WTC11 (cell line): ENCODE measurements around the gene MRPS10. TPM values are rescaled to one million over a fixed set of nuclear protein-coding genes. Genes with fewer than 3 reads are reported as not detected.

Experiments
- ATAC-seq: fragments of 200-7000 bp; cut with Tn5 transposase; 2 replicates; pipeline ENCODE4 v1.10.0; 2021; ENCODE audit warnings: mild to moderate bottlenecking, moderate library complexity
- CTCF ChIA-PET: fragments of 300-600 bp; sonication (Branson Sonifier 250); formaldehyde crosslinking; loops from one replicate; lab custom pipeline; 2021; ENCODE audit warnings: antibody characterized with exemption; lab: Charles Lee
- POLR2A ChIA-PET: fragments of 350-600 bp; sonication (Branson Sonifier 250); formaldehyde crosslinking; loops from one replicate; lab custom pipeline; 2021; ENCODE audit warnings: antibody characterized with exemption; lab: Charles Lee
- DNase-seq: peaks from one replicate; pipeline ENCODE4 v3.0.0; 2021; ENCODE audit warnings: low spot score
- H3K27ac Mint-ChIP-seq: 2 replicates; pipeline ENCODE4 v1.8.0; 2021; ENCODE audit warnings: mixed read lengths
- H3K27me3 Mint-ChIP-seq: 2 replicates; pipeline ENCODE4 v1.8.0; 2021; ENCODE audit warnings: low read depth, mild to moderate bottlenecking, moderate library complexity, mixed read lengths
- H3K36me3 Mint-ChIP-seq: 2 replicates; pipeline ENCODE4 v1.8.0; 2021; ENCODE audit warnings: mixed read lengths
- H3K4me1 Mint-ChIP-seq: 2 replicates; pipeline ENCODE4 v1.8.0; 2022; ENCODE audit warnings: mixed read lengths
- H3K4me3 Mint-ChIP-seq: 2 replicates; pipeline ENCODE4 v1.8.0; 2021; ENCODE audit warnings: mild to moderate bottlenecking, moderate library complexity, mixed read lengths
- H3K9me3 Mint-ChIP-seq: 2 replicates; pipeline ENCODE4 v1.8.0; 2021; ENCODE audit warnings: mixed read lengths
- ARID4B ChIP-seq: sonication (generic); formaldehyde crosslinking; IDR thresholded peaks from 2 replicates; pipeline ENCODE4 v1.8.0; 2023; ENCODE audit warnings: missing genetic modification reagents, mild to moderate bottlenecking, borderline replicate concordance
- ATF1 ChIP-seq: sonication (generic); formaldehyde crosslinking; IDR thresholded peaks from 2 replicates; pipeline ENCODE4 v1.8.1; 2023; ENCODE audit warnings: mild to moderate bottlenecking, moderate library complexity, missing genetic modification reagents
- CREB1 ChIP-seq: sonication (generic); formaldehyde crosslinking; IDR thresholded peaks from 2 replicates; pipeline ENCODE4 v1.8.0; 2023; ENCODE audit warnings: mild to moderate bottlenecking, missing genetic modification reagents
- CREM ChIP-seq: sonication (generic); formaldehyde crosslinking; IDR thresholded peaks from 2 replicates; pipeline ENCODE4 v1.8.1; 2022; ENCODE audit warnings: mild to moderate bottlenecking, missing genetic modification reagents, moderate library complexity
- CTCF ChIP-seq: fragments of 200-600 bp; IDR thresholded peaks from 2 replicates; pipeline ENCODE4 v1.8.0; 2022; ENCODE audit warnings: antibody characterized with exemption
- EMX1 ChIP-seq: fragments of 250-450 bp; sonication (Bioruptor Pico); IDR thresholded peaks from 2 replicates; pipeline ENCODE4 v1.8.0; 2021; ENCODE audit warnings: mild to moderate bottlenecking
- ERG ChIP-seq: fragments of 250-450 bp; sonication (Bioruptor Pico); IDR thresholded peaks from 2 replicates; pipeline ENCODE4 v1.8.0; 2021; ENCODE audit warnings: mild to moderate bottlenecking
- FOXP1 ChIP-seq: sonication (generic); formaldehyde crosslinking; IDR thresholded peaks from 2 replicates; pipeline ENCODE4 v1.8.0; 2022; ENCODE audit warnings: missing genetic modification reagents, mild to moderate bottlenecking, moderate library complexity, borderline replicate concordance
- GABPB1 ChIP-seq: sonication (generic); formaldehyde crosslinking; IDR thresholded peaks from 2 replicates; pipeline ENCODE4 v1.8.1; 2023; ENCODE audit warnings: mild to moderate bottlenecking, missing genetic modification reagents
- GRHL2 ChIP-seq: fragments of 250-450 bp; sonication (Bioruptor Pico); IDR thresholded peaks from 2 replicates; pipeline ENCODE4 v1.8.0; 2022; ENCODE audit warnings: mild to moderate bottlenecking, moderate library complexity; ENCODE audit not compliant: insufficient replicate concordance, severe bottlenecking
- IRF1 ChIP-seq: sonication (generic); formaldehyde crosslinking; IDR thresholded peaks from 2 replicates; pipeline ENCODE4 v1.8.0; 2023; ENCODE audit warnings: missing genetic modification reagents
- IRF2 ChIP-seq: sonication (generic); formaldehyde crosslinking; IDR thresholded peaks from 2 replicates; pipeline ENCODE4 v1.8.0; 2022; ENCODE audit warnings: low read depth, missing genetic modification reagents, borderline replicate concordance
- KAT7 ChIP-seq: sonication (generic); formaldehyde crosslinking; IDR thresholded peaks from 2 replicates; pipeline ENCODE4 v1.8.1; 2023; ENCODE audit warnings: missing genetic modification reagents, mild to moderate bottlenecking, borderline replicate concordance
- SOX15 ChIP-seq: fragments of 250-450 bp; sonication (Bioruptor Pico); IDR thresholded peaks from 2 replicates; pipeline ENCODE4 v1.9.0; 2021; ENCODE audit warnings: mild to moderate bottlenecking
- TCF7 ChIP-seq: sonication (generic); formaldehyde crosslinking; IDR thresholded peaks from 2 replicates; pipeline ENCODE4 v1.8.0; 2022; ENCODE audit warnings: mild to moderate bottlenecking, low read depth, missing genetic modification reagents, moderate library complexity
- TEAD4 ChIP-seq: sonication (generic); formaldehyde crosslinking; IDR thresholded peaks from 2 replicates; pipeline ENCODE4 v1.8.0; 2022; ENCODE audit warnings: mild to moderate bottlenecking, missing genetic modification reagents
- ZNF121 ChIP-seq: sonication (generic); formaldehyde crosslinking; IDR thresholded peaks from 2 replicates; pipeline ENCODE4 v1.8.0; 2023; ENCODE audit warnings: missing genetic modification reagents
- total RNA-seq: library from RNA; stranded (reverse); gene quantifications from 3 replicates; pipeline ENCODE4 v1.2.3, GENCODE V29; 2021
- TF ChIP-seq, protein P1 (sequence below): sonication (generic); formaldehyde crosslinking; IDR thresholded peaks from 2 replicates; pipeline ENCODE4 v1.8.1; 2023; ENCODE audit warnings: mild to moderate bottlenecking, missing genetic modification reagents, moderate library complexity
- TF ChIP-seq, protein P2 (sequence below): fragments of 250-450 bp; sonication (Bioruptor Pico); conservative IDR thresholded peaks from 2 replicates; pipeline ENCODE4 v1.9.0; 2021; ENCODE audit warnings: mild to moderate bottlenecking
- TF ChIP-seq, protein P3 (sequence below): sonication (generic); formaldehyde crosslinking; IDR thresholded peaks from 2 replicates; pipeline ENCODE4 v1.8.1; 2022; ENCODE audit warnings: missing genetic modification reagents, borderline replicate concordance

Gene MRPS10
- total RNA-seq, 1 experiment from 2014 or later, result 31.3 TPM

DNA sequence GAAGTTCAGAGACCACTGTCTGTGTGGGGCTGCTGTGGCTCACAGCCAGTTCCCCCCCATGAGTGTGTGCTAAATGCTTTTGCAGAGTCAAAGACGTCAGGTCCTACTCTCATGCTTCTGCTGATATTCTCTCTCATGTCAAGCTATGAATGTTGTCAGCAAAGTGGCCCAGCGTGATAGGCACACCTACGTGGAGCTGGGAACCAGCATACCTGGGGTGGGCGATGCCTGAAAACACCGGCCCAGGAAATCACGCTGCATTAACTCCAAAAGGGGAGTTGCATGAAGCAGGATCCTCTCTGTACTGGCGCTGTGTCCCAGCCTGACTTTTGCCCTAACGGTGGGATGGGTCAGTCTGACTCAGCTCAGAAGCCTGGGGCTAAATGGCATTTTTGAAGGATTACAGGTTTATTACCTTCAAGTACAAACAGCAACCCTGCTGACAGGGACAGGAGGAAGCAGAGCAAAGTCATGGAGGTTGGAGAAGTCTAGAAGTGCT is 9.0 kb upstream of the MRPS10 start:
- no peak for DNase-seq
- peak overlapping the region; percentile 63; the same call in 1 of the 2 replicates for H3K27ac Mint-ChIP-seq
- ATAC-seq, result peak; percentile 29; the same call in 1 of the 2 replicates
- H3K27me3 Mint-ChIP-seq, result no peaks in the 10 kb centered on the region
- no peak for TF ChIP-seq EMX1 (CRISPR knock-in tag)
- TF ChIP-seq GABPB1 (CRISPR knock-in tag), result peak; percentile 28; the same call in 1 of the 2 replicates
- TF ChIP-seq, all 79 proteins: peak for 1
- no peaks in the 10 kb centered on the region for H3K4me1 Mint-ChIP-seq
- ChIA-PET CTCF (interaction anchor here (1.0 to 2.0 kb wide), 3 partner anchors 12 to 321 kb away, joined by 4 to 9 read pairs (median 5); no protein-coding TSS in a partner anchor), POLR2A (no interaction called here)
- H3K36me3 Mint-ChIP-seq, result peaks cover 24% of the 10 kb centered on the region
- H3K9me3 Mint-ChIP-seq, result no peaks in the 10 kb centered on the region
- no peak overlapping the region for H3K4me3 Mint-ChIP-seq

GRCh38 chr6:42226161-42226611 is 8.5 kb upstream of the MRPS10 start:
- peaks cover 24% of the 10 kb centered on the region for H3K36me3 Mint-ChIP-seq
- ATAC-seq (no peak), DNase-seq (no peak)
- CTCF ChIA-PET, result interaction anchor here (1.0 to 2.0 kb wide), 2 partner anchors 12 to 321 kb away, joined by 4 to 9 read pairs; no protein-coding TSS in a partner anchor
- H3K4me3 Mint-ChIP-seq, result no peak overlapping the region
- TF ChIP-seq, protein P1, sequence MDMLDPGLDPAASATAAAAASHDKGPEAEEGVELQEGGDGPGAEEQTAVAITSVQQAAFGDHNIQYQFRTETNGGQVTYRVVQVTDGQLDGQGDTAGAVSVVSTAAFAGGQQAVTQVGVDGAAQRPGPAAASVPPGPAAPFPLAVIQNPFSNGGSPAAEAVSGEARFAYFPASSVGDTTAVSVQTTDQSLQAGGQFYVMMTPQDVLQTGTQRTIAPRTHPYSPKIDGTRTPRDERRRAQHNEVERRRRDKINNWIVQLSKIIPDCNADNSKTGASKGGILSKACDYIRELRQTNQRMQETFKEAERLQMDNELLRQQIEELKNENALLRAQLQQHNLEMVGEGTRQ, result no peak
- TF ChIP-seq KAT7 (CRISPR knock-in tag) (no peak), IRF2 (CRISPR knock-in tag) (no peak), ARID4B (no peak), CTCF (no peak), TCF7 (CRISPR knock-in tag) (no peak), ERG (CRISPR knock-in tag) (no peak), SOX15 (no peak), CREB1 (CRISPR knock-in tag) (no peak), ATF1 (CRISPR knock-in tag) (no peak), GRHL2 (CRISPR knock-in tag) (no peak), ZNF121 (CRISPR knock-in tag) (no peak), IRF1 (no peak), CREM (CRISPR knock-in tag) (no peak), FOXP1 (CRISPR knock-in tag) (no peak), TEAD4 (CRISPR knock-in tag) (no peak)
- TF ChIP-seq, protein P2, sequence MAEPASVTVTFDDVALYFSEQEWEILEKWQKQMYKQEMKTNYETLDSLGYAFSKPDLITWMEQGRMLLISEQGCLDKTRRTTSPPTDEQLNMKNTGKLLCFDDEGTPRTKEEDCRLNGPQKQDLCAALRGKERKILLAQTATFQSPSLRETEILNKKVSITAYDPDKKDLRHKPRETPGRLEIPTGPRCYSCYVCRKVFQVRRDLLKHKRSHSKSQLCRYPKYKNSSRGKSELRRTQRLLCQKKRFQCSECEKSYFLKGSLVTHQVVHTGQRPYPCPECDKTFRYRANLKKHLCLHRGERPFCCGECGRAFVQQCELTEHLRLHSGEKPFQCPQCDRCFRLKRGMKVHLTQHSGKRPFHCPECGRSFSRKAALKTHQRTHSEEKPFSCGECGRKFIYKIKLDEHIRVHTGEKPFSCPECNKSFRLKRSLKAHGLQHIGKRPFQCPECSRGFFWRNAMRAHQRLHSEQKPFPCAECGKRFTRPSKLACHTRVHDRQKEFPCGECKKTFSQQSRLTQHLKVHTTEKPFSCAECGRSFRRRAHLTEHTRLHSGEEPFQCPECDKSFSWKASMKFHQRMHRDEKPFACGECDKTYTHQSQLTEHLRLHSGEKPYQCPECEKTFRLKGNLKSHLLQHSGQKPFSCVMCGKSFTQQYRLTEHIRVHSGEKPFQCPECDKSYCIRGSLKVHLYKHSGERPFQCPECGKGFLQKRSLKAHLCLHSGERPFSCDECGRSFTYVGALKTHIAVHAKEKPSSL (CRISPR knock-in tag), result no peak
- TF ChIP-seq, protein P3, sequence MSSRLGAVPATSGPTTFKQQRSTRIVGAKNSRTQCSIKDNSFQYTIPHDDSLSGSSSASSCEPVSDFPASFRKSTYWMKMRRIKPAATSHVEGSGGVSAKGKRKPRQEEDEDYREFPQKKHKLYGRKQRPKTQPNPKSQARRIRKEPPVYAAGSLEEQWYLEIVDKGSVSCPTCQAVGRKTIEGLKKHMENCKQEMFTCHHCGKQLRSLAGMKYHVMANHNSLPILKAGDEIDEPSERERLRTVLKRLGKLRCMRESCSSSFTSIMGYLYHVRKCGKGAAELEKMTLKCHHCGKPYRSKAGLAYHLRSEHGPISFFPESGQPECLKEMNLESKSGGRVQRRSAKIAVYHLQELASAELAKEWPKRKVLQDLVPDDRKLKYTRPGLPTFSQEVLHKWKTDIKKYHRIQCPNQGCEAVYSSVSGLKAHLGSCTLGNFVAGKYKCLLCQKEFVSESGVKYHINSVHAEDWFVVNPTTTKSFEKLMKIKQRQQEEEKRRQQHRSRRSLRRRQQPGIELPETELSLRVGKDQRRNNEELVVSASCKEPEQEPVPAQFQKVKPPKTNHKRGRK (CRISPR knock-in tag), result no peak
- no peaks in the 10 kb centered on the region for H3K27me3 Mint-ChIP-seq
- no peak overlapping the region for H3K27ac Mint-ChIP-seq
- no peaks in the 10 kb centered on the region for H3K4me1 Mint-ChIP-seq
- POLR2A ChIA-PET, result no interaction called here
- H3K9me3 Mint-ChIP-seq, result no peaks in the 10 kb centered on the region
